Measurements from ENCODE around the gene MDM1. TPM values are rescaled to one million over a fixed set of nuclear protein-coding genes. Genes with fewer than 3 reads are reported as not detected.

MDM1 gene
- polyA plus RNA-seq, 1 donor (not counting 4 experiments of a cell fraction or from before 2014, with no cell fraction given) = 7.5 TPM

- Histone ChIP-seq H3K4me1 (ENCODE audit: control insufficient read depth, extremely low read depth, insufficient read depth, low read length) (peaks cover 9% of the 10 kb centered on the region), H3K9me1 (ENCODE audit: control insufficient read depth, extremely low read depth, insufficient read depth, low read length) (no peaks in the 10 kb centered on the region), H3K9ac (ENCODE audit: control insufficient read depth, extremely low read depth, insufficient read depth, low read length) (no peak overlapping the region), H3K4me2 (ENCODE audit: control insufficient read depth, extremely low read depth, insufficient read depth, low read depth, low read length) (no peak overlapping the region), H4K20me1 (ENCODE audit: control insufficient read depth, extremely low read depth, insufficient read depth, low read length) (no peaks in the 10 kb centered on the region), H3K79me2 (ENCODE audit: control insufficient read depth, insufficient read depth, low read length) (no peaks in the 10 kb centered on the region), H3K27ac (ENCODE audit: control insufficient read depth, insufficient read depth, low read length) (no peak overlapping the region), H3K36me3 (ENCODE audit: control insufficient read depth in 2 of 2, extremely low read depth in 1 of 2, insufficient read depth in 2 of 2, low read length in 2 of 2) (no peaks in the 10 kb centered on the region), H2AFZ (ENCODE audit: control insufficient read depth, low read length) (no peak overlapping the region), H3K4me3 (ENCODE audit: control insufficient read depth in 2 of 3, extremely low read depth in 1 of 3, insufficient read depth in 2 of 3, low read depth in 1 of 3, low read length in 3 of 3) (no peak overlapping the region), H3K27me3 (ENCODE audit: control insufficient read depth, extremely low read depth, insufficient read depth, low read length) (no peaks in the 10 kb centered on the region), H3K9me3 (ENCODE audit: control insufficient read depth, low read depth, low read length) (no peaks in the 10 kb centered on the region)
- TF ChIP-seq EZH2 (IDR thresholded peaks at IDR 0.05; ENCODE audit: low read length) (no peak), CTCF (optimal IDR thresholded peaks at IDR 0.05 in 1 of 3, IDR thresholded peaks at IDR 0.05 in 1 of 3, conservative IDR thresholded peaks at IDR 0.05 in 1 of 3; ENCODE audit: extremely low read depth in 1 of 3, insufficient read depth in 2 of 3, low read length in 3 of 3) (no peak)
- dilution Hi-C loops (cut with MboI; ENCODE audit: extremely low pct_ligation_motif_present, low sequenced_read_pairs) = no loop called here
- DNase-seq (ENCODE audit: low read depth, low spot score) (no peak), FAIRE-seq (no peak)
These were observed 24.0 kb upstream of the MDM1 start for GRCh38 chr12:68356060-68356695.

- Histone ChIP-seq H3K79me2 (ENCODE audit: control insufficient read depth, insufficient read depth, low read length) (no peaks in the 10 kb centered on the region), H3K4me2 (ENCODE audit: control insufficient read depth, extremely low read depth, insufficient read depth, low read depth, low read length) (no peak overlapping the region), H4K20me1 (ENCODE audit: control insufficient read depth, extremely low read depth, insufficient read depth, low read length) (no peaks in the 10 kb centered on the region), H3K9ac (ENCODE audit: control insufficient read depth, extremely low read depth, insufficient read depth, low read length) (no peak overlapping the region), H3K9me3 (ENCODE audit: control insufficient read depth, low read depth, low read length) (no peaks in the 10 kb centered on the region), H3K36me3 (ENCODE audit: control insufficient read depth in 2 of 2, extremely low read depth in 1 of 2, insufficient read depth in 2 of 2, low read length in 2 of 2) (no peaks in the 10 kb centered on the region), H3K27ac (ENCODE audit: control insufficient read depth, insufficient read depth, low read length) (no peak overlapping the region), H3K4me3 (ENCODE audit: control insufficient read depth in 2 of 3, extremely low read depth in 1 of 3, insufficient read depth in 2 of 3, low read depth in 1 of 3, low read length in 3 of 3) (no peak overlapping the region), H2AFZ (ENCODE audit: control insufficient read depth, low read length) (no peak overlapping the region), H3K4me1 (ENCODE audit: control insufficient read depth, extremely low read depth, insufficient read depth, low read length) (peaks cover 17% of the 10 kb centered on the region), H3K27me3 (ENCODE audit: control insufficient read depth, extremely low read depth, insufficient read depth, low read length) (no peaks in the 10 kb centered on the region), H3K9me1 (ENCODE audit: control insufficient read depth, extremely low read depth, insufficient read depth, low read length) (no peaks in the 10 kb centered on the region)
- no peak for FAIRE-seq
- dilution Hi-C loops (cut with MboI; ENCODE audit: extremely low pct_ligation_motif_present, low sequenced_read_pairs) = no loop called here
- no peak for DNase-seq (ENCODE audit: low read depth, low spot score)
- no peak for TF ChIP-seq EZH2 (IDR thresholded peaks at IDR 0.05; ENCODE audit: low read length)
- TF ChIP-seq CTCF (optimal IDR thresholded peaks at IDR 0.05 in 1 of 3, IDR thresholded peaks at IDR 0.05 in 1 of 3, conservative IDR thresholded peaks at IDR 0.05 in 1 of 3; ENCODE audit: extremely low read depth in 1 of 3, insufficient read depth in 2 of 3, low read length in 3 of 3) = no peak
These were observed 22.9 kb upstream of the MDM1 start for GRCh38 chr12:68354977-68355541.
